ENCODE results near the gene NANS. TPM values are rescaled to one million over a fixed set of nuclear protein-coding genes. Genes with fewer than 3 reads are reported as not detected.

NANS gene
- total RNA-seq, 1 experiment from 2014 or later: 57.9 TPM

GRCh38 chr9:98066235-98066634 is 9.7 kb downstream of the NANS start:
- Mint-ChIP-seq H3K4me3 (no peak overlapping the region), H3K36me3 (peaks cover 35% of the 10 kb centered on the region), H3K27ac (no peak overlapping the region), H3K4me1 (no peaks in the 10 kb centered on the region), H3K27me3 (ENCODE audit: low read depth) (no peaks in the 10 kb centered on the region), H3K9me3 (no peaks in the 10 kb centered on the region)
- DNase-seq (ENCODE audit: low spot score): no peak
- ChIA-PET POLR2A (interaction anchor here (0.7 kb wide), 1 partner anchor 96 kb away, joined by 5 read pairs; no protein-coding TSS in a partner anchor), CTCF (no interaction called here)
- ATAC-seq: no peak
- TF ChIP-seq USF1 (CRISPR knock-in tag; IDR thresholded peaks at IDR 0.05): no peak
- no peak for TF ChIP-seq ZBTB21 (CRISPR knock-in tag; IDR thresholded peaks at IDR 0.05; ENCODE audit: borderline replicate concordance)
- TF ChIP-seq, protein P1, sequence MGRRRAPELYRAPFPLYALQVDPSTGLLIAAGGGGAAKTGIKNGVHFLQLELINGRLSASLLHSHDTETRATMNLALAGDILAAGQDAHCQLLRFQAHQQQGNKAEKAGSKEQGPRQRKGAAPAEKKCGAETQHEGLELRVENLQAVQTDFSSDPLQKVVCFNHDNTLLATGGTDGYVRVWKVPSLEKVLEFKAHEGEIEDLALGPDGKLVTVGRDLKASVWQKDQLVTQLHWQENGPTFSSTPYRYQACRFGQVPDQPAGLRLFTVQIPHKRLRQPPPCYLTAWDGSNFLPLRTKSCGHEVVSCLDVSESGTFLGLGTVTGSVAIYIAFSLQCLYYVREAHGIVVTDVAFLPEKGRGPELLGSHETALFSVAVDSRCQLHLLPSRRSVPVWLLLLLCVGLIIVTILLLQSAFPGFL (CRISPR knock-in tag; IDR thresholded peaks at IDR 0.05; ENCODE audit: borderline replicate concordance): no peak
- no peak for TF ChIP-seq CTCF (IDR thresholded peaks at IDR 0.05)
- no peak for TF ChIP-seq GTF2I (CRISPR knock-in tag; conservative IDR thresholded peaks at IDR 0.05)
- no peak for TF ChIP-seq CREM (CRISPR knock-in tag; IDR thresholded peaks at IDR 0.05)
- TF ChIP-seq, protein P2, sequence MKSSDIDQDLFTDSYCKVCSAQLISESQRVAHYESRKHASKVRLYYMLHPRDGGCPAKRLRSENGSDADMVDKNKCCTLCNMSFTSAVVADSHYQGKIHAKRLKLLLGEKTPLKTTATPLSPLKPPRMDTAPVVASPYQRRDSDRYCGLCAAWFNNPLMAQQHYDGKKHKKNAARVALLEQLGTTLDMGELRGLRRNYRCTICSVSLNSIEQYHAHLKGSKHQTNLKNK (CRISPR knock-in tag; IDR thresholded peaks at IDR 0.05): no peak
- TF ChIP-seq, protein P3, sequence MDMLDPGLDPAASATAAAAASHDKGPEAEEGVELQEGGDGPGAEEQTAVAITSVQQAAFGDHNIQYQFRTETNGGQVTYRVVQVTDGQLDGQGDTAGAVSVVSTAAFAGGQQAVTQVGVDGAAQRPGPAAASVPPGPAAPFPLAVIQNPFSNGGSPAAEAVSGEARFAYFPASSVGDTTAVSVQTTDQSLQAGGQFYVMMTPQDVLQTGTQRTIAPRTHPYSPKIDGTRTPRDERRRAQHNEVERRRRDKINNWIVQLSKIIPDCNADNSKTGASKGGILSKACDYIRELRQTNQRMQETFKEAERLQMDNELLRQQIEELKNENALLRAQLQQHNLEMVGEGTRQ (CRISPR knock-in tag; IDR thresholded peaks at IDR 0.05): no peak
- TF ChIP-seq ZNF671 (CRISPR knock-in tag; IDR thresholded peaks at IDR 0.05): no peak
- no peak for TF ChIP-seq SMAD3 (CRISPR knock-in tag; IDR thresholded peaks at IDR 0.05; ENCODE audit: borderline replicate concordance)

DNA sequence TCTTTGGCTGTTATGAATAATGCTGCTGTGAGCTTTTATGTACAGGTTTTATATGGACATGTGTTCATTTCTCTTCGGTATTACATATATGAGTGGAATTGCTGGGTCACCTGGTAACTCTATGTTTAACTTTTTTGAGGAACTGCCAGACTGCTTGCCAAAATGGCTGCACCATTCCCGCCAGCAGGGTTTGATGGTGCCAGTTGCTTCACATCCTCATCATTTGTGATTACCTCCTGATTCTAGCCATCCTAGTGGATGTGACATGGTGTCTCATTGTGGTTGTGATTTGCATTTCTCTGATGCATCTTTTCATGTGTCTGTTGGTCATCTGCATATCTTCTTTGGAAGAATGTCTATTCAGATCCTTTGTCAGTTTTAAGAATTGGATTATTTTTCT is 10.7 kb downstream of the NANS start:
- Mint-ChIP-seq H3K27me3 (ENCODE audit: low read depth) (no peaks in the 10 kb centered on the region), H3K4me1 (no peaks in the 10 kb centered on the region), H3K36me3 (peaks cover 34% of the 10 kb centered on the region), H3K9me3 (no peaks in the 10 kb centered on the region), H3K27ac (no peak overlapping the region), H3K4me3 (no peak overlapping the region)
- ATAC-seq: no peak
- CTCF ChIA-PET: no interaction called here
- TF ChIP-seq ZBTB21 (CRISPR knock-in tag; IDR thresholded peaks at IDR 0.05; ENCODE audit: borderline replicate concordance) (no peak), SMAD3 (CRISPR knock-in tag; IDR thresholded peaks at IDR 0.05; ENCODE audit: borderline replicate concordance) (no peak), CDX4 (CRISPR knock-in tag; IDR thresholded peaks at IDR 0.05; ENCODE audit: borderline replicate concordance) (no peak), ZNF425 (CRISPR knock-in tag; conservative IDR thresholded peaks at IDR 0.05) (no peak), RELA (CRISPR knock-in tag; IDR thresholded peaks at IDR 0.05; ENCODE audit: borderline replicate concordance) (no peak), IRF1 (CRISPR knock-in tag; IDR thresholded peaks at IDR 0.05) (no peak), ZNF317 (CRISPR knock-in tag; IDR thresholded peaks at IDR 0.05; ENCODE audit: borderline replicate concordance, low read depth) (no peak), NR2C2 (CRISPR knock-in tag; IDR thresholded peaks at IDR 0.05) (no peak), ZNF219 (CRISPR knock-in tag; IDR thresholded peaks at IDR 0.05; ENCODE audit: borderline replicate concordance) (no peak)
- TF ChIP-seq, protein P4, sequence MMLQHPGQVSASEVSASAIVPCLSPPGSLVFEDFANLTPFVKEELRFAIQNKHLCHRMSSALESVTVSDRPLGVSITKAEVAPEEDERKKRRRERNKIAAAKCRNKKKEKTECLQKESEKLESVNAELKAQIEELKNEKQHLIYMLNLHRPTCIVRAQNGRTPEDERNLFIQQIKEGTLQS (CRISPR knock-in tag; conservative IDR thresholded peaks at IDR 0.05): no peak
- DNase-seq (ENCODE audit: low spot score): no peak
- POLR2A ChIA-PET: interaction anchor here (0.7 kb wide), 1 partner anchor 97 kb away, joined by 5 read pairs; no protein-coding TSS in a partner anchor
